Right renal pelvis (tissue), 4 donors: Measurements from ENCODE around the gene NINJ2. TPM values are rescaled to one million over a fixed set of nuclear protein-coding genes. Genes with fewer than 3 reads are reported as not detected.
"Not testable (repeated sequence)": the region's sequence is repeated elsewhere in the genome, so short reads cannot be mapped to it uniquely, and the experiment has no call there.

Source experiments
- DNase-seq, 4 donors: peaks; one replicate each; pipeline ENCODE4 v3.0.0-alpha.2; 2013; ENCODE audit warnings: low read depth in 4 of 4, low spot score in 3 of 4, missing footprints in 1 of 4
- polyA plus RNA-seq, 4 donors: library from polyadenylated mRNA; unstranded; fragments of 120-200 nt; gene quantifications; one replicate each; pipeline ENCODE4 v1.2.1, GENCODE V29; 2013; ENCODE audit not compliant: insufficient read length in 4 of 4

Gene NINJ2
- polyA plus RNA-seq, 4 donors, result 0.93 to 1.4 (median 1.4) TPM

DNA sequence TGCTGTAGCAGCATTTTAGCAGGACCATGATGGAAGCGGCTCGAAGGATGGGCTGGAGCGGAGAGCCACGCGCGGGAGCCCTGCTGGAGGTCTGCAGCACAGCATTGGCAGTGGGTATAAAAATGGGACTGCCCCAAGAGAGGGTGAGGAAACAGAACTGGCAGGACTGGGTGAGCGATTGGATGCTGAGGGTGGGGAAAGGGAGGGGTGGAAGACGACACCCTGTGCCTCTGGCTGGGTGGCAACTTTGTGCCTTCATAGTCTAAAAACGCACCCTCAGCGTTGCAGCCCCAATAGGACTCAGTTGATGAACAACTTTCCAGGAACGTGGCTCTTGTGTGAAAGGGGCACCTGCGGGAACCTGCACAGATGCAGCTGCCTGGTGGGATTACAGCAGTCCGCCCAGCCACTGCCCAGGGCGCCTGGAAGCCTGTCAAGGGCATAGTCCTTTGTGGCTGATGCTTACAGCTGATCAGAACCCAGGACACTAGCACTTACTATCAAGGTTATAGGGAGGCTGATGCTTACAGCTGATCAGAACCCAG, 73.0 kb downstream of the NINJ2 start:
- no peak for DNase-seq

GRCh38 chr12:588646-589045, 74.6 kb downstream of the NINJ2 start:
- no peak for DNase-seq

DNA sequence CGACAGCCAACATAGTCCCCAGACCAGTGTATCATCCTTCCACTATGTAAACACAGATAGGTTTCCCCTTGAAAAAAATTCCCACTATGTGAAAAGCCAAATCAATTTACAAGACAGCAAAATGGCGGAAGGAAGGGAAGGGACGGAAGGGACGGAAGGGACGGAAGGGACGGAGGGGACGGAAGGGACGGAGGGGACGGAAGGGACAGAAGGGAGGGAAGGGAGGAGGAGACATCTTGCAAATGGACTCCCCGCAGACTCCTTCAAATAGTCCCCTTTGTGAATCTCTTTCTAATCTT, 75.3 kb downstream of the NINJ2 start:
- DNase-seq, result no peak

DNA sequence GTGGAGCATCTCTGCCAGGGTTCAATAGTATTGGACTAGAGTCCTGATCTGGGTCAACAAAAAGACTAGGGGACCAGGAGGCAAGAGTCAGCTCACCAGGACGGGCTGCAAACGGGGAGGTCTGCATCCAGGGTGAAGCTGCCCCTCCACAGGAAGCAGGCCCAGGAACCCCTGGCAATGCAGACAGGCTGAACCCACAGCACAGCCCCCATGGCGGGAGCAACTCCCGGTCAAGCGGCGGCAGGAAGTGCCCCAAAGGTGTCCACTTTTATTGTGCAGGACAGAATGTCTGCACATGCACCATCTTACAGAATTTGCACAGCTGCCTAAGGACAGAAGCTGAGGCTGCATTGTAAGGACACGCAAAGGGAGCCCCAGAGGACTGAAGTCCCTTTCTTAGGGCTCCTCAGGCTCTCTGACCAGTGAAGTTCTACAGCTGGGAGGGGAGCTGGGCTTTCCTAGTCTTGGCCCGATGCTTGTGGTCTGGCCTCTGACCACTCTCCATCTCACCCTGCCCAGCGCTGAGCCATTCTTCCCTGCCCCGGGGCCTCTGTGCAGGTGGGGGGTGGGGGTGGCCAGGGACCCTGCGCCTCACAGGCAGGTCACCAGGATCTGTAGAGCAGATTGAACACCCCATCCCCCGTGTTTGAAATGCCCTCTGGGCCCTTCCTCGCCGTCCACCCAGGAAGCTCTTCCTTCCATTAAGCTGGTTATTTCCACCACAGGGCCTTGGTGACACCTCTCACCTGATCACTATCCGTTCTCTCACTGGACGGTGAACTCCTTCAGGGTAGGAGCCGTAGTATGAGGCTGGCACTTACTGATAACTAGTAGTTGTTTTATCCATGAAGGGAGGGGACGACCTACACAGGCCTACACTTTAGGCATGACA, 75.9 kb downstream of the NINJ2 start:
- no peak for DNase-seq

- no peak for DNase-seq
Observed at GRCh38 chr12:586318-587071, 76.8 kb downstream of the NINJ2 start.

GRCh38 chr12:585062-586061, 77.9 kb downstream of the NINJ2 start:
- DNase-seq, result no peak

DNA sequence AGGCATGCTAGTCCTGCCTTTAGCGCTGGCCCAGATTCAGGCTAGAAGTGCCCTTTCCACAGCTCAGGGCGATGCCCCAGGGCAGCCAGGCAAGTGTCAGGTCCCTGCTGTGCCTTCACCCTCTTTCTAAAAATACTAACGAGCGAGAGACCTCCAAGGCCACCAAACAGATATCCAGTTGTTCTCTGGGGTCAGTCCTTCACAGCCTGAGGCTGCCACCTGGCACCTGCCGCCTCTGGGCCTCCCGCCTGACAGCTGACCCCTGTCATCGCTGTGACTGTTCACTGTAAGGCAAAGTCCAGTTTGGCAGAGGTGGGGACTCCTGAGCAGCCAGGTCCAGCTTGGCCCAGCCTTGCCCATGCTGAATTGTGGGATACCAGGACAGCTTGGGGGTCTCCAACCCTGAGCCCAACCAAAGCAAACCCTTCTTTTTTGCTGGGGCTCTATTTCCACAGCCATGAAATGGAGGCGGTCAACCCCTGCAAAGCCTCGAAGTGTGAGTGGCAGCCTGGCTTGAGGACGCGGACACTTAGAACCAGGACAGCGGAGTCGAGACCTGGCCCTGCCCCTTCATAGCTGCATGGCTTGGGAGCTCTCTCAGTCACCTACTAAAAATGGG, 79.9 kb downstream of the NINJ2 start:
- no peak for DNase-seq

DNA sequence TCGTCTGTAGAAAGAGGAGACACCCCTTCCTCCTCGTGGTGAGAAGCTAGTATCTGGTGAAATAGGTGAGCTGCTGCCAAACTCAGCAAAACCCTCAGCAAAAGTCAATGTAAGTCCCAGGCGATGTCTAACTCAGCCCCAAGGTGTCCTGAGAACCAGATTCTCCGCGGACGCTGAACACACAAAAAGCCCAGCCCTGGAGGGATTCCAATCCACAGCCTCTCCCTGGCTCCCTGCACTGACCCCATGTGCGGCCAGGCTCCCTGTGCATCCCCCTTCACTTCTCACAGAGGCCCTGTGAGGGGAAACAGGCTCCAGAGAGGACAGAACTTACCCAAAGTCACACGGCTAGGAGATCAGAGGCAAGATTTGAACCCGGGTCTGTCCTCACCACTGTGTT, 81.5 kb downstream of the NINJ2 start:
- DNase-seq, result no peak

- DNase-seq, result no peak
Observed at GRCh38 chr12:581321-581720, 81.9 kb downstream of the NINJ2 start.

- no peak for DNase-seq
Observed at GRCh38 chr12:580813-581212, 82.4 kb downstream of the NINJ2 start.

- DNase-seq, result no peak
Observed at GRCh38 chr12:579420-580110, 83.7 kb downstream of the NINJ2 start.

GRCh38 chr12:578748-579419, 84.4 kb downstream of the NINJ2 start:
- no peak for DNase-seq

GRCh38 chr12:577994-578747, 85.1 kb downstream of the NINJ2 start:
- DNase-seq, result not testable (repeated sequence)

- no peak for DNase-seq
Observed at GRCh38 chr12:576615-577110, 86.6 kb downstream of the NINJ2 start.

- DNase-seq, result peak in 2 of 4 donors; percentile 57 to 70
Observed at GRCh38 chr12:575948-576614, 87.2 kb downstream of the NINJ2 start.

- DNase-seq, result no peak
Observed at GRCh38 chr12:575129-575502, 88.1 kb downstream of the NINJ2 start.

DNA sequence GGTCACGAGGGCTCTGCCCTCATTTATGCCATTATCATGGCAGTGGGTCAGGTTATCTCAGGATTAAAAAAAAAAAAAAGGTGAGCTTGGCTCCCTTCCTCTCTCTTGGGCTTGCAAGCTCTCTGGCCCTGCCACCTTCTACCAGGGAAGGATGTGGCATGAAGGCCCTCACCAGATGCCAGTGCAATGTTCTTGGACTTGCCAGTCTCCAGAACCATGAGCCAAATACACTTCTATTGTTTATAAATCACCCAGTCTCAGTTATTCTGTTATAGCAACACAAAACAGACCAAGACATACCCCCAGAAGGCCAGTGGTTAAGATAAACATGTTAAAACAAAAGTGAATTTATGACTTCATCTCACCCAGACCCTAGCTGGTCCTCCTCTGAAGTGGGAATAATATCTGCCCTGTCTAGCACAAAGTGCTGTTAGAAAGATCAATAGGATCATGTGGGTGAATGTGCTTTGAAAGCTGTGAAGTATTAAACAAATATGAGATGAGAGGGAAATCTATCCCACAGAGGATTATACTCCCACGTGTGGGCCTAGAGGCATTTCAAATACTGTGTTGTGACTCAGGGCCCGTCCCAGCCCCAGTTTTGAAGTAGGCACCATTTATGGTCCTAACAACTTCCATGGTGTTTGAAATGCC, 88.6 kb downstream of the NINJ2 start:
- no peak for DNase-seq
